HG03442 (cell line): ENCODE data around the gene HEATR3.

Source experiments
- ATAC-seq: cut with Tn5 transposase; IDR thresholded peaks from one replicate; pipeline ENCODE4 v1.9.1; 2021; ENCODE audit warnings: mild to moderate bottlenecking, moderate library complexity; ENCODE audit not compliant: unreplicated experiment

HEATR3 gene

DNA sequence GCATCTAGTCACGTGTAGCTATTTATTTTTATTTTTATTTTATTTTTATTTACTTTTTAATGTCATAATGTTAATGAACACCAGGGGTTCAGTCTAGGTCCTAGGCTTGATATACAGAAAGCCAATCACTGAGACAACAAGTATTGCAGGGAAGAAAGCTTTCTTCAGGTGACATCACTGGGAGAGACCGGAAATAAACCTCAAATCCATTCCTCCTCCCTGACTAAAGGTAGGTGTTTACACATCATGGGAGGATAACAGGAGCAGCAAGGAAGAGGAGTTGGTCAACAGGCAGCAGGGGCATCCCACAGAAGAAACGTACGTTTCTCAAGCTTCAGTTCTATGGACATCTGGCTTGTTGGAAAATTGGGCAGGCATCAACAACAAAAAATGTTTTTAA is 9.5 kb upstream of the HEATR3 start:
- ATAC-seq = no peak

DNA sequence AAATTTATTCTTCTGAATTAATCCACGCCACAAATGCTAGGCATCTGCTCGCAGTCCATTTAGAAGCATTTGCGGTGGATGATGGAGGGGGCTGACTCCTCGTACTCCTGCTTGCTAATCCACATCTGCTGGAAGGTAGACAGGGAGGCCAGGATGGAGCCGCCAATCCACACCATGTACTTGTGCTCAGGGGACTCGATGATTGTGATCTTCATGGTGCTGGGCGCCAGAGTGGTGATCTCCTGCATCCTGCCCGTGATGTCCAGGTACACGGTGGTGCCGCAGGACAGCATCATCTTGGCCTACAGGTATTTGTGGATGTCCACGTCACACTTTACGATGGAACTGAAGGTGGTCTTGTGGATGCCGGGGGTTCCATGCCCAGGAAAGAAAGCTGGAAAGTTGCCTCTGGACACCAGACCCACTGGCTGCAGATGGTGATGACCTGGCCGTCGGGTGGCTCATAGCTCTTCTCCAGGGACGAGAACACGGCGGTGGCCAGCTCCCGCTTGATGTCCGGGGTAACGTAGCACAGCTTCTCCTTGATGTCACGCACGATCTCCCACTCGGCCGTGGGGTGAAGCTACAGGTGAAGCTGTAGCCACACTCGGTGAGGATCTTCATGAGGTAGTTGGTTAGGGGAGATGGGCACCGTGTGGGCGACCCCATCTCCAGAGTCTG is 7.5 kb upstream of the HEATR3 start:
- no peak for ATAC-seq

GRCh38 chr16:50059111-50059510 is 6.7 kb upstream of the HEATR3 start:
- no peak for ATAC-seq

GRCh38 chr16:50059669-50060068 is 6.1 kb upstream of the HEATR3 start:
- no peak for ATAC-seq

DNA sequence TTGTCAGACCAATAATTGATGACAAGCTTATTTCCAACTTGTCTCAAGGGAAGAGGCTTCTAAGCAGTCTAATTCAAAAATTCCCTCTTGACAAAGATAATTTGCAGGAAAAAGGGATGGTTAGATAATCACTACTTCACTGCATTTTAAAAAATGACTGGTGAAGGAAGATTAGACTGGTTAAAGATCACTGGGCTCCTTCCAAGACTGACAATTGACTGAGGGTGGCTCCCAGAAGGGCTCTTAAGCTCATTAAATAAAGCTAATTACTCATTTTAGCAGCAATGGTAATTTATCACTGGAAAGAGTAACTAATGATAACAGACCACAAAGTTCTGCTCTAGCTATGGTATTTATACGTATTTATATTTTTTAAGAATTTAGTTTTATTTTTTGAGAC is 4.4 kb upstream of the HEATR3 start:
- ATAC-seq = no peak

DNA sequence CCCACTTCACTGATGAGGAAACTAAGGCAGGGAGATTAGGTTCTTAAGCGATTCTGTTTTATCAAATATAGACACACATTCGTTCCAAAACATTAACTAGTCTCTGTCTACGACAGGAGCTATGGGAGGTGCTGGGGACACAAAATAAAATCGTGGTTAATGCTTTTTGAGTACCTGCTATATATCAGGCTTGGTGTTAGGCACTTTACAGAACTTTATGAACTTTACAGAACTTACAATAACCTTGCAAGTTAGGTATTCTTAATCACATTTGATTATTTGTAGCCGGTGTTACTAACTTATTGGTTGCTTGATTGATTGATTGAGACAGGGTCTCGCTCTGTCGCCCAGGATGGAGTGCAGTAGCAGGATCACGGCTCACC is 538 bp upstream of the HEATR3 start:
- ATAC-seq = no peak

GRCh38 chr16:50066482-50067289 is 916 bp downstream of the HEATR3 start:
- no peak for ATAC-seq

- ATAC-seq = peak; percentile 35
Measured at GRCh38 chr16:50067290-50067853, 1.6 kb downstream of the HEATR3 start.

GRCh38 chr16:50068550-50068949 is 2.8 kb downstream of the HEATR3 start:
- no peak for ATAC-seq

GRCh38 chr16:50069060-50069459 is 3.3 kb downstream of the HEATR3 start:
- no peak for ATAC-seq

DNA sequence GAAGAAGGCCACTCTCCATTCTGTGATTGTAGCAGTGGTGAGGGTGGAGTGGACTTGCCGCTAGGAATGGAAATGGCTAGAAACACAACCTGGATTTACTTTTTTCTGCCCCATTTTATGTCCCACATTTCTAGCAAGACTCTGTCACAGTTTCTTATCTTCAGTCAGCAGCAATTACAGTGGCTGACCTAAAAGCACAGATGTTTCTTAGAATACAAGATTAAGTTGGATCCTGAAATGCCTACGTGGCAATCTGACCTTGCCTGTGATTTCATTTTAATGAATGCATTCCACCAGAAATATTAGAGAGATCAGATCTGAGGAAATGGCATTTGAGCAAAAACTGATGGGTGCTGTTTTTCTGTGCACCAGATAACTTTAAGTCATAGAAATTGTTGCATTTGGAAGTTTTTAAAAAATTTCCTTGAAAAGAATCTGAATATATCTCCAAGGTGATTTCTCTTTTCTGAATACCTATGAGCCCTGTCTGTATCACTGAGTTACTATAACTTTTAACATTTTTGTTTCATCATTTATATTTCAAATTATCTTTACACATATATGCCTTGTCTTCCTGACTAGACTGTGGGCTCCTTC is 5.4 kb downstream of the HEATR3 start:
- no peak for ATAC-seq

GRCh38 chr16:50072730-50073129 is 7.0 kb downstream of the HEATR3 start:
- ATAC-seq = no peak

- ATAC-seq = no peak
Measured at GRCh38 chr16:50079397-50080140, 13.8 kb downstream of the HEATR3 start.

DNA sequence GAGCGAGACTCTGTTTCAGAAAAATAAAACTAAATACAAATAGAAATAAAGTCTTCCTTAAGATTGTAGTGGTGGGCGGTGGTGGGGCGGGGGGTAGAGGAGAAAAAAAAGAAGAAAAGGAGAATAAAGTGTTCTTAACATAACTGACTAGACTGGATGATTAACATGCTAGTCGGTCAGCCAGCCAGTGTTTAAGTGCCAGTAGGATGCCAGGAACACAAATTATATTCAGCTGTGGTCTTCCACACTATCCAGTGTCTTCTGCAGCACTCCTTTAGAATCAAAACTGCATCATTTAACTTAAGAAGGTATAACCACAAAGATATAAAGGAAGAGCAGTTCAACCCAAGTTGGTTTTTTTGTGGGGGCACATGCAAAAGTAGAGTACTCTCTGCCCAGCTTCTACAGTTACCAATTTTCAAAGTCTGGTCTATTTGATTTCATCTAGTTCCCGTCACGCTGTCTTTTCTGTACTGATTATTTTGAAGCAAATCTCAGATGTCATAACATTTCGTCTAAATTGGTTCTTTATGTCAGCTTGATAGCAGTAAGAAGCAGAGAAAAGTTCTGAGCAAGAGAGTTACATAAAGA is 15.8 kb downstream of the HEATR3 start:
- no peak for ATAC-seq

DNA sequence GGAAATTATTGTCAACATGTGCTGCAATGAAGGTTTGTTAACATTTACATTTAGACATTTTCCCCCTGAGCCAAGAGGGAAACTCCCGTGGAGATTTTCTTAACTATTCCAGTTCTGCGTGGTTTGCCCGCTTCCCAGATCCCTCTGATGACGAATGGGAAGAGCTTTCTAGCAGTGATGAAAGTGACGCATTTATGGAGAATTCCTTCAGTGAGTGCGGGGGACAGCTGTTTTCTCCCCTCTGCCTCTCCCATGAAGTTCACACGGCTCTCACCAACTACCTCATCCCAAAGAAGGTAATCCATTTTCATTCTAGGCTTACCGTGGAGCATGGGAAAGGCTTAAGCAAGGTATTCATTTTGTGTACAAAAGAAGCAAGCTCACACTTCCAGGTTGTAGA is 18.2 kb downstream of the HEATR3 start:
- ATAC-seq = no peak

DNA sequence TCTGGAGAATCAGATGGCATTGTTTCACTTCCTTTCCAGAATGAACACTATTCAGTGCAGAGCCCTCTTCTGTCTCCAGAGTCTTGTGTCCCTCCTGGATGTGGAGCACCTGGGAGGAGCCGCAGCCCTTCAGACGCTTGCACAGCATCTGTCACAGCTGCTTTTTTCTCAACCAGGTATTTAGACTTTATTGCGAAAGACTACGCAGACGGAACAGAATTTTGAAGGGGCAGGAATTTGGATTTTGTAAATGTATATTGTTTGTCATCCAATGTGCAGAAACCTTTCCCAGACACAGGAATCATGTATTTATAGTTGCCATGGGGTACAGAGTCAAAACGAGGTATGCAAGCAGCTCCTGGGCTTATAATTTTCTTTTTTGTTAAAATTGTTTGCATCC is 20.4 kb downstream of the HEATR3 start:
- no peak for ATAC-seq

DNA sequence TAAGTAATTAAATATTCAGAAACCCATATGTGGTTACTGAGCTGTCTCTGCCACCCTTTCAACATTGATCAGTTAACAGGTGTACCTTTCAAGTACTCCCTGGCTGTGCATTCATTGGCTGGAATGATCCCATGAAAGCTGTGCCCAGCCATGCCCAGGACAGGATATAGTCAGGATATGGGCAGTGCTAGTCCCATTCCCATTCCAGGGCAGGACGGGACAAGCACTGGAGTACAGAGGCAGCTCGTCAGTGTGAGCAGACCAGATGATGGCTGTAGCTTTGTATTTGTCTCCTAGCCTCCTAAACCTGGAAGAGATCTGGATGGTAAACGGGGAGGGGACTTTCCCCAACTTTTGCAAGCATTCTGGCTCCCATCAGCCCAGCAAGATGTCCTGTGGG is 22.5 kb downstream of the HEATR3 start:
- ATAC-seq = no peak

DNA sequence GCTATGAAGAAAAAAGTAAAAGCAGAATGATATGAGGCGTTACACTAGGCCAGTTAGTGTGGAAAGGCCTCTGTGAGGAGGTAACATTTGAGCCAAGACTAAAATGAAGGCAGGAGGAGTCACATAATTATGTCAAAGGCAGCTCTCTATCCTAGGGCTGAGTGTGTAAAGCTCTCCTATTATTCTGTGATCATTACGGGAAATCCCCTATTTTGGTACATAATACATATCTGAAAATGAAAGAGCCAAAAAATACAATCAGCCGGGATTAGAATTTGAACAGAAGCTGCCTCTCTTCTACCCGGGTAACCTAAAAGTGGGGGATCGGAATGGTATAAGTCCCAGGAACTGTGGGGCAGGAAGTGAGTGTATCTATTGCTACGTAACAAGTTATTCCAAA is 27.1 kb downstream of the HEATR3 start:
- no peak for ATAC-seq

DNA sequence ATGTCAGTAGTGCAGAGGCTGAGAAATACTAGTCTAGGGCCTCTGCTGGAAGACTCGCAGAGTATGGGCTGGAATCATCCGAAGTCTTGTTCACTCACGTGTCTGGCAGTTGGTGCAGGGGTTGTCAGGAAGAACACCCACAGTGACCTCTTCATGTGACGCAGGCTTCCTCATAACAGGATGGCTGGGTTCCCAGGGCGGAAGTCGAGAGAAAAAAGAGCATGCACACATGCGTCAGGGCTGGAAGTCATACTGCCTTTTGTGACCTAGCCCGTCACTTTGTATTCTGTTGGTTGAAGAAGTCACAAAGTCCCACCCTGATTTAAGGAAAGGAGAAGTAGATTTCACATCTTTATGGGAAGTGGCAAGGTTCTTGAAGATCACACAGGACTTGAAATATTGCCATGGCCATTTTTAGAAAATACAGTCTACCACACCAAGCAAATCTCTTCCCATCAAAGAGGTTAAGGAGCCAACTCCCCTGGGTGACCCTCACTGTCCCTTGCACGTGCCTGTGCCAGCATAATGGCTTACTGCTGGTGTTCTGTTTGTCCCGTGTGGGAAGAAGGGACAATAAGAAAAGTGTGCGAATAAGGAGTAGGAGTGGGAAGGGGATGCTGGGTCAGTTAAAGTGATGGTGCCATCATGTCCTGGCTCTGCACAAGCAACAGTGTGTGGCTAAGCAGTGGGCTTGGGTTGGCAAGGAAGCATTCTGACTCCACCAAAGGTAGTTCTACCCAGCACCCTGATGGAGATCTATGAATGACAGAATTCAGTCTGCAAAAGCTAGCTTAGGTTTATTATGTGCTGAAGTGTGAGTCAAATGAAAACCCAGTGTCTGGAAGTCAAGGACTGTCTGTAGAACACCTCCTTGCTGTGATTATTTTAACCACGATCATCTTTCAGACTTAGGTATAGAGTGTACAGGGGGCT is 28.1 kb downstream of the HEATR3 start:
- peak; percentile 50 for ATAC-seq

GRCh38 chr16:50096791-50097190 is 31.0 kb downstream of the HEATR3 start:
- no peak for ATAC-seq
